Panc1 (cell line): ENCODE data around the gene ITPKB. TPM values are rescaled to one million over a fixed set of nuclear protein-coding genes. Genes with fewer than 3 reads are reported as not detected.

Source experiments
- ATAC-seq: fragments of 200-7000 bp; cut with Tn5 transposase; 2 replicates; pipeline ENCODE4 v1.9.1; 2020; ENCODE audit warnings: mild to moderate bottlenecking, moderate library complexity
- BruUV-seq: library from RNA; stranded (reverse); fragments of 400-500 nt; replicated peaks from 2 replicates; lab custom pipeline; 2021; lab: Mats Ljungman, UMichigan
- CTCF ChIA-PET: fragments of 300-600 bp; sonication (Branson Sonifier 250); formaldehyde crosslinking; loops from one replicate; lab custom pipeline; 2022; ENCODE audit warnings: antibody characterized with exemption; lab: Charles Lee
- POLR2A ChIA-PET: fragments of 300-600 bp; sonication (Branson Sonifier 250); formaldehyde crosslinking; loops from one replicate; lab custom pipeline; 2022; ENCODE audit warnings: antibody characterized with exemption; lab: Charles Lee
- DNase-seq: peaks from one replicate; pipeline ENCODE4 v3.0.0-alpha.2; 2010; ENCODE audit warnings: low read depth, low spot score
- H3K27ac ChIP-seq: 2 replicates; pipeline ENCODE4 v1.5.1; 2011; ENCODE audit warnings: mild to moderate bottlenecking, low read length, inconsistent platforms
- H3K27me3 ChIP-seq: fragments of 200-500 bp; sonication (Bioruptor generic); 2 replicates; pipeline ENCODE4 v1.6.0; 2014; ENCODE audit warnings: low read length, inconsistent platforms; ENCODE audit not compliant: control insufficient read depth, insufficient read depth
- H3K36me3 ChIP-seq: fragments of 200-500 bp; sonication (Bioruptor generic); 2 replicates; pipeline ENCODE4 v1.5.1; 2014; ENCODE audit warnings: inconsistent platforms, mild to moderate bottlenecking, low read length, moderate library complexity; ENCODE audit not compliant: control insufficient read depth, insufficient read depth
- H3K4me1 ChIP-seq: 2 replicates; pipeline ENCODE4 v1.5.1; 2011; ENCODE audit warnings: inconsistent platforms, mild to moderate bottlenecking, low read length, moderate library complexity; ENCODE audit not compliant: control insufficient read depth, insufficient read depth
- H3K4me3 ChIP-seq, 2 experiments: 2 replicates each; pipeline ENCODE4 v1.5.1; 2011 to 2012; ENCODE audit warnings: low read depth in 2 of 2, low read length in 2 of 2, mild to moderate bottlenecking in 2 of 2, inconsistent platforms in 1 of 2, moderate library complexity in 1 of 2
- H3K9me3 ChIP-seq: fragments of 200-500 bp; sonication (Bioruptor generic); 2 replicates; pipeline ENCODE4 v1.5.1; 2014; ENCODE audit warnings: low read depth, mild to moderate bottlenecking, inconsistent platforms, low read length, moderate library complexity; ENCODE audit not compliant: control insufficient read depth, insufficient read depth
- POLR2AphosphoS5 ChIP-seq: IDR thresholded peaks from 2 replicates; pipeline ENCODE4 v1.6.1; 2012; ENCODE audit warnings: mild to moderate bottlenecking, low read depth, low read length, moderate library complexity
- SIN3A ChIP-seq: IDR thresholded peaks from 2 replicates; pipeline ENCODE4 v1.6.1; 2012; ENCODE audit warnings: low read depth, mild to moderate bottlenecking, low read length, moderate library complexity, borderline replicate concordance; ENCODE audit not compliant: insufficient read depth
- TCF7L2 ChIP-seq: IDR thresholded peaks from 2 replicates; pipeline ENCODE4 v1.6.1; 2011; ENCODE audit warnings: mild to moderate bottlenecking, low read depth, low read length, inconsistent platforms
- in situ Hi-C: cut with HindIII; loops from 2 replicates; pipeline ENCODE4 v1.10.0; 2016; ENCODE audit warnings: low sequenced_read_pairs, low pct_unique_long_range_greater_than_20kb
- intact Hi-C: fragments of 100-400 bp; cut with micrococcal nuclease; formaldehyde crosslinking; loops from one replicate; pipeline ENCODE4 v1.10.0; 2022; ENCODE audit not compliant: unreplicated experiment
- total RNA-seq: library from RNA; stranded (reverse); gene quantifications from one replicate; pipeline ENCODE4 v1.2.1, GENCODE V29; 2021; ENCODE audit not compliant: unreplicated experiment
- TF ChIP-seq, protein P1 (sequence below): fragments of 450-650 bp; IDR thresholded peaks from 2 replicates; pipeline ENCODE4 v1.5.1; 2017; ENCODE audit warnings: mild to moderate bottlenecking
- TF ChIP-seq, protein P2 (sequence below), 2 experiments: IDR thresholded peaks; 2 replicates each; pipeline ENCODE4 v1.6.1; 2011 to 2012; ENCODE audit warnings: low read depth in 2 of 2, control low read depth in 1 of 2, low read length in 1 of 2, mild to moderate bottlenecking in 1 of 2, moderate library complexity in 1 of 2; ENCODE audit not compliant: insufficient read depth in 1 of 2

The ITPKB gene
- total RNA-seq, 1 experiment from 2014 or later, result 10.9 TPM

DNA sequence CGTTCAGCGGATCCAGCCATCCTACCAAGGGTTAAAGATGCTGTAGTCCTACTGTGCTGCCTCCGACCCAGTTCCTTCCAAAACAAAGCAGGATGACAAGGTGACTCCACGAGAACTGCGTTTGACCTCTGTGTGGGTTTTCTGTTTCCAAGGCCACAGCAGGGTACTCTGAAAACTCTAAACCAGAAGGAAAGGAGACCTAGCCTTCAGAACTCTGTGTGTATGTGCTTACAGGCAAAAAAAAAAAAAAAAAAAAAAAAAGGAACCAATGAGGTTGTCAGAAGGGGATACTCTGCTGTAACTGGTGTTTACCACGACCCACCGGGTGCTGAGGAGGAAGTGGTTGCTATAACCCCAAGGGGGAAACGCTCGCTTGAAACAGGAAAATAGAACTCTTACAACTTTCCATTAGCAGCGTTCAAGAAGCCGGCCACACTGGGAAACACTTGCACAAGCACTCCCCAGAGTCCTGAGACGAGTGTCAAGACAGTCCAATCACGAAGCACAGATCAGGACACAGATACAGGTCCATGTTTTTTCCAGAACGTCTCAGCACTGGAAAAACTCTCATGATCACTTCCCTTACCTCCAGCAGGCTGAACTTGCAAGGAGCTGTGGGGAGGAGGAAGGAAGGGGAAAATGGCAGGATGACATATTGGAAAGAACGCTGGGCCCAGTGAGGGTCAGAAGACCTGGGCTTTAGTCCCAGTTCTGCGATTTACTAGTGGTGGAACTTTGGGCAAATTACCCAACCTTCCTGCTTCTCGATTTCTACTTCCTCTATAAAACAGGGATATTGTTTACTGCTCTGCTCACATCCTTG lies 64.0 kb downstream of the ITPKB start:
- DNase-seq, result no peak
- no peaks in the 10 kb centered on the region for H3K27me3 ChIP-seq
- no peak for ATAC-seq
- CTCF ChIA-PET, result no interaction called here
- no peak overlapping the region for H3K27ac ChIP-seq
- H3K4me1 ChIP-seq, result peaks cover 3% of the 10 kb centered on the region; the same call in 1 of the 2 replicates
- H3K9me3 ChIP-seq, result no peaks in the 10 kb centered on the region
- H3K4me3 ChIP-seq, result no peak overlapping the region
- POLR2A ChIA-PET, result no interaction called here
- in situ Hi-C loops, result no loop called here
- H3K36me3 ChIP-seq, result no peaks in the 10 kb centered on the region
- no TSS peak for BruUV-seq
- intact Hi-C loops, result no loop called here
- TF ChIP-seq, protein P1, sequence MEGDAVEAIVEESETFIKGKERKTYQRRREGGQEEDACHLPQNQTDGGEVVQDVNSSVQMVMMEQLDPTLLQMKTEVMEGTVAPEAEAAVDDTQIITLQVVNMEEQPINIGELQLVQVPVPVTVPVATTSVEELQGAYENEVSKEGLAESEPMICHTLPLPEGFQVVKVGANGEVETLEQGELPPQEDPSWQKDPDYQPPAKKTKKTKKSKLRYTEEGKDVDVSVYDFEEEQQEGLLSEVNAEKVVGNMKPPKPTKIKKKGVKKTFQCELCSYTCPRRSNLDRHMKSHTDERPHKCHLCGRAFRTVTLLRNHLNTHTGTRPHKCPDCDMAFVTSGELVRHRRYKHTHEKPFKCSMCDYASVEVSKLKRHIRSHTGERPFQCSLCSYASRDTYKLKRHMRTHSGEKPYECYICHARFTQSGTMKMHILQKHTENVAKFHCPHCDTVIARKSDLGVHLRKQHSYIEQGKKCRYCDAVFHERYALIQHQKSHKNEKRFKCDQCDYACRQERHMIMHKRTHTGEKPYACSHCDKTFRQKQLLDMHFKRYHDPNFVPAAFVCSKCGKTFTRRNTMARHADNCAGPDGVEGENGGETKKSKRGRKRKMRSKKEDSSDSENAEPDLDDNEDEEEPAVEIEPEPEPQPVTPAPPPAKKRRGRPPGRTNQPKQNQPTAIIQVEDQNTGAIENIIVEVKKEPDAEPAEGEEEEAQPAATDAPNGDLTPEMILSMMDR, result no peak
- TF ChIP-seq SIN3A (no peak), TCF7L2 (no peak)

GRCh38 chr1:226672339-226672762 lies 66.7 kb downstream of the ITPKB start:
- no peak for TF ChIP-seq SIN3A
- TF ChIP-seq, protein P1, result no peak
- TF ChIP-seq TCF7L2, result no peak
- TF ChIP-seq, protein P2, sequence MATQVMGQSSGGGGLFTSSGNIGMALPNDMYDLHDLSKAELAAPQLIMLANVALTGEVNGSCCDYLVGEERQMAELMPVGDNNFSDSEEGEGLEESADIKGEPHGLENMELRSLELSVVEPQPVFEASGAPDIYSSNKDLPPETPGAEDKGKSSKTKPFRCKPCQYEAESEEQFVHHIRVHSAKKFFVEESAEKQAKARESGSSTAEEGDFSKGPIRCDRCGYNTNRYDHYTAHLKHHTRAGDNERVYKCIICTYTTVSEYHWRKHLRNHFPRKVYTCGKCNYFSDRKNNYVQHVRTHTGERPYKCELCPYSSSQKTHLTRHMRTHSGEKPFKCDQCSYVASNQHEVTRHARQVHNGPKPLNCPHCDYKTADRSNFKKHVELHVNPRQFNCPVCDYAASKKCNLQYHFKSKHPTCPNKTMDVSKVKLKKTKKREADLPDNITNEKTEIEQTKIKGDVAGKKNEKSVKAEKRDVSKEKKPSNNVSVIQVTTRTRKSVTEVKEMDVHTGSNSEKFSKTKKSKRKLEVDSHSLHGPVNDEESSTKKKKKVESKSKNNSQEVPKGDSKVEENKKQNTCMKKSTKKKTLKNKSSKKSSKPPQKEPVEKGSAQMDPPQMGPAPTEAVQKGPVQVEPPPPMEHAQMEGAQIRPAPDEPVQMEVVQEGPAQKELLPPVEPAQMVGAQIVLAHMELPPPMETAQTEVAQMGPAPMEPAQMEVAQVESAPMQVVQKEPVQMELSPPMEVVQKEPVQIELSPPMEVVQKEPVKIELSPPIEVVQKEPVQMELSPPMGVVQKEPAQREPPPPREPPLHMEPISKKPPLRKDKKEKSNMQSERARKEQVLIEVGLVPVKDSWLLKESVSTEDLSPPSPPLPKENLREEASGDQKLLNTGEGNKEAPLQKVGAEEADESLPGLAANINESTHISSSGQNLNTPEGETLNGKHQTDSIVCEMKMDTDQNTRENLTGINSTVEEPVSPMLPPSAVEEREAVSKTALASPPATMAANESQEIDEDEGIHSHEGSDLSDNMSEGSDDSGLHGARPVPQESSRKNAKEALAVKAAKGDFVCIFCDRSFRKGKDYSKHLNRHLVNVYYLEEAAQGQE (IDR thresholded peaks at IDR 0.05; ENCODE audit: insufficient read depth in 1 of 2, low read depth in 2 of 2, low read length in 1 of 2), result no peak
- TF ChIP-seq POLR2AphosphoS5, result no peak
- POLR2A ChIA-PET, result no interaction called here
- CTCF ChIA-PET, result no interaction called here
- Histone ChIP-seq H3K36me3 (no peaks in the 10 kb centered on the region), H3K4me3 (no peak overlapping the region), H3K4me1 (no peaks in the 10 kb centered on the region), H3K9me3 (no peaks in the 10 kb centered on the region), H3K27ac (no peak overlapping the region), H3K27me3 (no peaks in the 10 kb centered on the region)
- intact Hi-C loops (no loop called here), in situ Hi-C loops (no loop called here)
- no TSS peak for BruUV-seq
- ATAC-seq (no peak), DNase-seq (no peak)
